Fibroblast of villous mesenchyme (primary cell): ENCODE results near the gene CENPQ. TPM values are rescaled to one million over a fixed set of nuclear protein-coding genes. Genes with fewer than 3 reads are reported as not detected.

Source experiments
- DNase-seq: peaks from one replicate; pipeline ENCODE4 v3.0.0-alpha.2; 2010; ENCODE audit warnings: low read depth
- H3K4me3 ChIP-seq: 2 replicates; pipeline ENCODE4 v1.5.1; 2011; ENCODE audit warnings: low read depth, mild to moderate bottlenecking, low read length
- total RNA-seq: library from RNA; depleted of rRNA; stranded (reverse); fragments of >200 nt; gene quantifications from 2 replicates; pipeline ENCODE4 v1.2.3, GENCODE V29; 2012
- TF ChIP-seq, protein P1 (sequence below): IDR thresholded peaks from 2 replicates; pipeline ENCODE4 v1.5.1; 2012; ENCODE audit warnings: low read depth, mild to moderate bottlenecking, low read length; ENCODE audit not compliant: insufficient read depth

CENPQ gene
- total RNA-seq, 1 donor: 7.8 TPM

DNA sequence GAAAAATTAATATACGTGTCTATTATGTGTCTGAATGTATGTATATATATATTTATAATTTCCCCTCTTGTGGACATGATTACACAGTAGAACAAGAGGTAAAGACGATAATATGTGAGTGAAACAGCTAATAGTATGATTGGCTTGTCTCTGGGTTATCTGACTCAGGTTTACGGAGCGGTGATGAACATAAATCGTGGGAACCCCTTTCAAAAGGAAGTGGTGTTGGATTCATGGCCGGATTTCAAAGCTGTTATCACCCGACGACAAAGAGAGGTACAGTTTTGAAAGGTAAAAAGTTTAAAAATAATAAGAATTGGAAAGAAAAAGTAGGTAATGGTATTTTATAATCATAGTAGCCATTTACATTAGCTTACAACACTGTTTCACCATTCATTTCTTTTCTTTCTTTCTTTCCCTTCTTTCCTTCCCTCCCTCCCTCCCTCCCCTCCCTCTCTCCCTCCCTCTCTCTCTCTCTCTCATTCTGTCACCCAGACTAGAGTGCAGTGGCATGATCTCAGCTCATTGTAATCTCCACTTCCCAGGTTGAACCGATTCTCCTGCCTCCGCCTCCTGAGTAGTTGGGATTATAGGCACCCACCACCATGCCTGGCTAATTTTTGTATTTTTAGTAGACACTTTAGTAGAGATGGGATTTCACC is 52.4 kb downstream of the CENPQ start:
- H3K4me3 ChIP-seq: no peak overlapping the region
- DNase-seq: no peak
- TF ChIP-seq, protein P1, sequence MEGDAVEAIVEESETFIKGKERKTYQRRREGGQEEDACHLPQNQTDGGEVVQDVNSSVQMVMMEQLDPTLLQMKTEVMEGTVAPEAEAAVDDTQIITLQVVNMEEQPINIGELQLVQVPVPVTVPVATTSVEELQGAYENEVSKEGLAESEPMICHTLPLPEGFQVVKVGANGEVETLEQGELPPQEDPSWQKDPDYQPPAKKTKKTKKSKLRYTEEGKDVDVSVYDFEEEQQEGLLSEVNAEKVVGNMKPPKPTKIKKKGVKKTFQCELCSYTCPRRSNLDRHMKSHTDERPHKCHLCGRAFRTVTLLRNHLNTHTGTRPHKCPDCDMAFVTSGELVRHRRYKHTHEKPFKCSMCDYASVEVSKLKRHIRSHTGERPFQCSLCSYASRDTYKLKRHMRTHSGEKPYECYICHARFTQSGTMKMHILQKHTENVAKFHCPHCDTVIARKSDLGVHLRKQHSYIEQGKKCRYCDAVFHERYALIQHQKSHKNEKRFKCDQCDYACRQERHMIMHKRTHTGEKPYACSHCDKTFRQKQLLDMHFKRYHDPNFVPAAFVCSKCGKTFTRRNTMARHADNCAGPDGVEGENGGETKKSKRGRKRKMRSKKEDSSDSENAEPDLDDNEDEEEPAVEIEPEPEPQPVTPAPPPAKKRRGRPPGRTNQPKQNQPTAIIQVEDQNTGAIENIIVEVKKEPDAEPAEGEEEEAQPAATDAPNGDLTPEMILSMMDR: no peak

DNA sequence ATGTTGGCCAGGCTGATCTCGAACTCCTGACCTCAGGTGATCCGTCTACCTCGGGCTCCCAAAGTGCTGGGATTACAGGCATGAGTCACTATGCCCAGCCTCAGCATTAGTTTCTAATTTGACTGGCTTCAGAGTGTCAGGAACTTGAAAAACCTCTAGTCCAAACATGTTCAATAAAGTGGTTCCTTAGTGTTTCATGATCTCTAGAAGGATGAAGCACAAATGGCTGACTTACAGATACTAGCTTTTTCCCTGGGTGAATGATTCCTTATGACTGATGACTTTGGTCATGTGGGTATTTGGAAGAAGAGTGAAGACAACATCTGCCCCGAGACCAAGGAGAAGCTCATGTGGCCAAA is 53.0 kb downstream of the CENPQ start:
- no peak for DNase-seq
- no peak overlapping the region for H3K4me3 ChIP-seq
- TF ChIP-seq, protein P1: no peak

GRCh38 chr6:49517919-49518318 is 54.7 kb downstream of the CENPQ start:
- DNase-seq: no peak
- TF ChIP-seq, protein P1: no peak
- no peak overlapping the region for H3K4me3 ChIP-seq

DNA sequence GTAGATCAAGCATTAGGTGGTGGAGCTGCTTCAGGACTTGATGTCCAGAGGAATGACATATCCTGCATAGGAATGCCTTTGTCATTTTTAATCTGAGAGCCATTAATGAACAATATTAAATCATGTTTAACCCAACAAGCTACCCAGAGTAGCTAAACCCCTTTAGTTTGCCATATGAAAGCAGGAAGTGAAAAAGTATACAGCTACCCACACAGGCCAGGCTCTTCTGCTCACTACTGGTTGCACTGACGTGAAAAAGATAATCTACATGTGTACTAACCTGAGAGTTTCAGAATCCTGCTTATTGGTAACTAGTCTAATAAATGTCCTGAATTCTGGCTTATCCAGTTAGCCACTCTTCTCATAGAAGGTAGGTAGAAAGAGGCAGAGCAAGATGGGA is 56.5 kb downstream of the CENPQ start:
- TF ChIP-seq, protein P1: no peak
- DNase-seq: no peak

DNA sequence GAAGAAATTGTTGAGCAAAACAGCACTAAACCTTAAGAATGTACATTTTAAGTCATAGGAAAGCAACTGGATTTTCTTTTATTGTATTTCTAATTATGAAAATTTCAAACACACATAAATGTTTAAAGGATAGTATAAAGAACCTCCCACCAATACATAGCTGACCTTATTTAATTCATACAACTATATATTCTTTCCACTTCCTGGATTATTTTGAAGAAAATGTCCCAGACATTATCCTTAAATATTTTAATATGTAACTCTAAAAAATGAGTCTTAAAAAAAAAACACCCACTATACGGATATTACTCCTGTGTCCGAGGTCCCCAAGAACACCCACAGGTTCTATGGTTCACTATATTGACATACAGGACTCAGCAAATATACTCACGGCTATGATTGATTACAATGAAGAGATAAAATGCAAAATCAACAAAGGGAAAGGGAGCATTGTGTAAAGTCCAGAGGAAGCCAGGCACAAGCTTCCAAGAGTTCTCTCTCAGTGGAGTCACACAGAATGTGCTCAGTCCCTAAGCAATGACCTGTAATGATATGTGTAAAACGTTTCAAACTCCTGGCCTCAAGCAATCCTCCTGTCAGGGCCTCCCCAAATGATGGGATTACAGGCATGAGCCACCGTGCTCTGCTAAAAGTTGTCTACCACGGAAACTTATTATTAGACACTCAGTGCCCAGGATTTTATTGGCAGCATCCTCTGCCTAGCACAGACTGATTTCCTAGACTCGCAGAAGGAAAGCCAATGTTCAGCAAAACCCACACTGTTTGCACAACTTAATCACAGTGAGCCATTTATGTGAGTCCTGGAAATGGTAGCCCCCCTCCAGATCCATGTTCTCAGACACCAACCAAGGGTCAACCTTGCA is 59.8 kb downstream of the CENPQ start:
- H3K4me3 ChIP-seq: no peak overlapping the region
- TF ChIP-seq, protein P1: no peak
- no peak for DNase-seq

More for the DNA sequence above, 56.5 kb downstream of the CENPQ start:
- no peak overlapping the region for H3K4me3 ChIP-seq

GRCh38 chr6:49523901-49524300 is 60.7 kb downstream of the CENPQ start:
- no peak overlapping the region for H3K4me3 ChIP-seq
- TF ChIP-seq, protein P1: no peak
- DNase-seq: no peak
